HepG2 (cell line): Measurements from ENCODE around the gene CORO7. TPM values are rescaled to one million over a fixed set of nuclear protein-coding genes. Genes with fewer than 3 reads are reported as not detected.
A peak's percentile ranks its signal among the peaks of the same experiment; 100 is the strongest.

Experiments used
- ADNP ChIP-seq: sonication (generic); formaldehyde crosslinking; IDR thresholded peaks from 2 replicates; pipeline ENCODE4 v1.4.0; 2020; ENCODE audit warnings: missing genetic modification reagents
- ISL2 ChIP-seq: sonication (generic); formaldehyde crosslinking; IDR thresholded peaks from 2 replicates; pipeline ENCODE4 v1.5.0; 2020; ENCODE audit warnings: missing genetic modification reagents
- MAFF ChIP-seq: IDR thresholded peaks from 2 replicates; pipeline ENCODE4 v1.6.1; 2011; ENCODE audit warnings: low read depth, low read length, improper control_type of control experiment
- MAFG ChIP-seq: sonication (generic); formaldehyde crosslinking; IDR thresholded peaks from 2 replicates; pipeline ENCODE4 v1.5.1; 2020; ENCODE audit warnings: mild to moderate bottlenecking, missing genetic modification reagents
- MTA1 ChIP-seq: sonication (generic); formaldehyde crosslinking; IDR thresholded peaks from 2 replicates; pipeline ENCODE4 v1.4.0; 2020; ENCODE audit warnings: missing genetic modification reagents, mild to moderate bottlenecking, borderline replicate concordance
- MYC ChIP-seq: sonication (generic); formaldehyde crosslinking; IDR thresholded peaks from 2 replicates; pipeline ENCODE4 v1.9.0; 2021; ENCODE audit warnings: missing genetic modification reagents, borderline replicate concordance
- NCOA1 ChIP-seq: sonication (generic); formaldehyde crosslinking; IDR thresholded peaks from 2 replicates; pipeline ENCODE4 v1.9.0; 2021; ENCODE audit warnings: missing genetic modification reagents
- PITX1 ChIP-seq: sonication (generic); formaldehyde crosslinking; IDR thresholded peaks from 2 replicates; pipeline ENCODE4 v1.5.1; 2020; ENCODE audit warnings: mild to moderate bottlenecking, missing genetic modification reagents
- SALL1 ChIP-seq: sonication (generic); formaldehyde crosslinking; IDR thresholded peaks from 2 replicates; pipeline ENCODE4 v1.8.0; 2022; ENCODE audit warnings: mild to moderate bottlenecking, missing genetic modification reagents
- SMAD1 ChIP-seq: sonication (generic); formaldehyde crosslinking; IDR thresholded peaks from 2 replicates; pipeline ENCODE4 v1.4.0; 2020; ENCODE audit warnings: missing genetic modification reagents, low read depth, mild to moderate bottlenecking, borderline replicate concordance
- TEAD2 ChIP-seq: sonication (generic); formaldehyde crosslinking; IDR thresholded peaks from 2 replicates; pipeline ENCODE4 v1.9.0; 2021; ENCODE audit warnings: missing genetic modification reagents
- THYN1 ChIP-seq: sonication (generic); formaldehyde crosslinking; IDR thresholded peaks from 2 replicates; pipeline ENCODE4 v1.8.1; 2023; ENCODE audit warnings: low read depth, mild to moderate bottlenecking, moderate library complexity, missing genetic modification reagents, borderline replicate concordance
- ZBTB20 ChIP-seq: sonication (generic); formaldehyde crosslinking; IDR thresholded peaks from 2 replicates; pipeline ENCODE4 v1.8.1; 2023; ENCODE audit warnings: missing genetic modification reagents, low read depth, mild to moderate bottlenecking, borderline replicate concordance
- ZFY ChIP-seq: sonication (generic); formaldehyde crosslinking; IDR thresholded peaks from 2 replicates; pipeline ENCODE4 v1.4.0; 2020; ENCODE audit warnings: missing genetic modification reagents
- ZNF124 ChIP-seq: sonication (generic); formaldehyde crosslinking; IDR thresholded peaks from 2 replicates; pipeline ENCODE4 v1.4.0; 2020; ENCODE audit warnings: missing genetic modification reagents
- ZNF224 ChIP-seq: sonication (generic); formaldehyde crosslinking; IDR thresholded peaks from 2 replicates; pipeline ENCODE4 v1.5.0; 2020; ENCODE audit warnings: mild to moderate bottlenecking, missing genetic modification reagents
- ZNF260 ChIP-seq: sonication (generic); formaldehyde crosslinking; IDR thresholded peaks from 2 replicates; pipeline ENCODE4 v1.4.0; 2020; ENCODE audit warnings: missing genetic modification reagents, low read depth, mild to moderate bottlenecking, borderline replicate concordance
- ZNF724P ChIP-seq: sonication (generic); formaldehyde crosslinking; IDR thresholded peaks from 2 replicates; pipeline ENCODE4 v1.8.0; 2022; ENCODE audit warnings: missing genetic modification reagents, borderline replicate concordance
- ZNF768 ChIP-seq: sonication (generic); formaldehyde crosslinking; IDR thresholded peaks from 2 replicates; pipeline ENCODE4 v1.4.0; 2020; ENCODE audit warnings: missing genetic modification reagents
- ZNF784 ChIP-seq: sonication (generic); formaldehyde crosslinking; IDR thresholded peaks from 2 replicates; pipeline ENCODE4 v1.5.1; 2020; ENCODE audit warnings: missing genetic modification reagents, mild to moderate bottlenecking, borderline replicate concordance
- ZNF790 ChIP-seq: sonication (generic); formaldehyde crosslinking; IDR thresholded peaks from 2 replicates; pipeline ENCODE4 v1.8.0; 2022; ENCODE audit warnings: missing genetic modification reagents, mild to moderate bottlenecking, borderline replicate concordance
- ZZZ3 ChIP-seq: sonication (generic); formaldehyde crosslinking; IDR thresholded peaks from 2 replicates; pipeline ENCODE4 v1.4.0; 2020; ENCODE audit warnings: missing genetic modification reagents, mild to moderate bottlenecking, borderline replicate concordance
- polyA plus RNA-seq, 8 experiments: library from polyadenylated mRNA; depleted of rRNA in 3 of 8; stranded (reverse) in 7 of 8; unstranded in 1 of 8; fragments of >200 nt; fragmentation: Illumina TruSeq in 4 of 8; extraction: Trizol in 4 of 8; gene quantifications; 2 replicates each; pipeline versions ENCODE4 v1.2.1 to v1.2.3, GENCODE V29; 2011 to 2016; ENCODE audit warnings: low read depth in 4 of 8, missing spikeins in 1 of 8, mixed read lengths in 1 of 8; ENCODE audit not compliant: insufficient read depth in 1 of 8
- total RNA-seq, 5 experiments: library from RNA; depleted of rRNA; stranded (reverse); fragments of >200 nt; fragmentation: Illumina TruSeq; extraction: Trizol; gene quantifications; 2 replicates each; pipeline ENCODE4 v1.2.3, GENCODE V29; 2016; ENCODE audit warnings: low read depth in 1 of 5
- TF ChIP-seq, protein P1 (sequence below): sonication (generic); formaldehyde crosslinking; IDR thresholded peaks from 2 replicates; pipeline ENCODE4 v1.5.0; 2020; ENCODE audit warnings: missing genetic modification reagents
- TF ChIP-seq, protein P2 (sequence below): sonication (generic); formaldehyde crosslinking; IDR thresholded peaks from 2 replicates; pipeline ENCODE4 v1.4.0; 2020; ENCODE audit warnings: missing genetic modification reagents
- TF ChIP-seq, protein P3 (sequence below), 2 experiments: sonication (generic) in 1 of 2; formaldehyde crosslinking in 1 of 2; IDR thresholded peaks; 2 replicates each; pipeline versions ENCODE4 v1.5.1 to v1.6.1; 2011 to 2020; ENCODE audit warnings: borderline replicate concordance in 1 of 2, low read depth in 1 of 2, low read length in 1 of 2, mild to moderate bottlenecking in 1 of 2, missing genetic modification reagents in 1 of 2, moderate library complexity in 1 of 2

CORO7 gene
- total and polyA plus RNA-seq, 2 of the 13 experiments (the other 11 are each of a cell fraction or from before 2014, with no cell fraction given), result 9.9 to 14.3 TPM

- TF ChIP-seq ZNF260 (CRISPR knock-in tag), result no peak
- TF ChIP-seq PITX1 (CRISPR knock-in tag), result no peak
- TF ChIP-seq ISL2 (CRISPR knock-in tag), result no peak
- no peak; the same call in 1 of the 2 replicates for TF ChIP-seq MYC (CRISPR knock-in tag)
- TF ChIP-seq, protein P1, sequence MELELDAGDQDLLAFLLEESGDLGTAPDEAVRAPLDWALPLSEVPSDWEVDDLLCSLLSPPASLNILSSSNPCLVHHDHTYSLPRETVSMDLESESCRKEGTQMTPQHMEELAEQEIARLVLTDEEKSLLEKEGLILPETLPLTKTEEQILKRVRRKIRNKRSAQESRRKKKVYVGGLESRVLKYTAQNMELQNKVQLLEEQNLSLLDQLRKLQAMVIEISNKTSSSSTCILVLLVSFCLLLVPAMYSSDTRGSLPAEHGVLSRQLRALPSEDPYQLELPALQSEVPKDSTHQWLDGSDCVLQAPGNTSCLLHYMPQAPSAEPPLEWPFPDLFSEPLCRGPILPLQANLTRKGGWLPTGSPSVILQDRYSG, result no peak
- no peak for TF ChIP-seq MAFF
- TF ChIP-seq SALL1 (CRISPR knock-in tag), result 0 out of 2 replicates have a peak, but pooled peaks have one; percentile 35
- no peak; the same call in 1 of the 2 replicates for TF ChIP-seq ZNF768 (CRISPR knock-in tag)
- no peak for TF ChIP-seq ZNF784 (CRISPR knock-in tag)
- no peak for TF ChIP-seq MAFG
- TF ChIP-seq, protein P2, sequence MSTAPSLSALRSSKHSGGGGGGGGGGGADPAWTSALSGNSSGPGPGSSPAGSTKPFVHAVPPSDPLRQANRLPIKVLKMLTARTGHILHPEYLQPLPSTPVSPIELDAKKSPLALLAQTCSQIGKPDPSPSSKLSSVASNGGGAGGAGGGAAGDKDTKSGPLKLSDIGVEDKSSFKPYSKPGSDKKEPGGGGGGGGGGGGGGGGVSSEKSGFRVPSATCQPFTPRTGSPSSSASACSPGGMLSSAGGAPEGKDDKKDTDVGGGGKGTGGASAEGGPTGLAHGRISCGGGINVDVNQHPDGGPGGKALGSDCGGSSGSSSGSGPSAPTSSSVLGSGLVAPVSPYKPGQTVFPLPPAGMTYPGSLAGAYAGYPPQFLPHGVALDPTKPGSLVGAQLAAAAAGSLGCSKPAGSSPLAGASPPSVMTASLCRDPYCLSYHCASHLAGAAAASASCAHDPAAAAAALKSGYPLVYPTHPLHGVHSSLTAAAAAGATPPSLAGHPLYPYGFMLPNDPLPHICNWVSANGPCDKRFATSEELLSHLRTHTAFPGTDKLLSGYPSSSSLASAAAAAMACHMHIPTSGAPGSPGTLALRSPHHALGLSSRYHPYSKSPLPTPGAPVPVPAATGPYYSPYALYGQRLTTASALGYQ (CRISPR knock-in tag), result no peak
- TF ChIP-seq MTA1 (CRISPR knock-in tag), result no peak
- no peak for TF ChIP-seq THYN1 (CRISPR knock-in tag)
- TF ChIP-seq ZBTB20 (CRISPR knock-in tag), result no peak
- TF ChIP-seq TEAD2 (CRISPR knock-in tag), result no peak
- no peak for TF ChIP-seq ADNP (CRISPR knock-in tag)
- TF ChIP-seq ZNF224 (CRISPR knock-in tag), result no peak
- 0 out of 2 replicates have a peak, but pooled peaks have one; percentile 11 for TF ChIP-seq SMAD1 (CRISPR knock-in tag)
- TF ChIP-seq ZZZ3 (CRISPR knock-in tag), result no peak
- peak; percentile 2; the same call in 1 of the 2 replicates for TF ChIP-seq ZFY (CRISPR knock-in tag)
- TF ChIP-seq NCOA1 (CRISPR knock-in tag), result no peak
- TF ChIP-seq ZNF724P (CRISPR knock-in tag), result no peak
- no peak for TF ChIP-seq ZNF790
- TF ChIP-seq, protein P3, sequence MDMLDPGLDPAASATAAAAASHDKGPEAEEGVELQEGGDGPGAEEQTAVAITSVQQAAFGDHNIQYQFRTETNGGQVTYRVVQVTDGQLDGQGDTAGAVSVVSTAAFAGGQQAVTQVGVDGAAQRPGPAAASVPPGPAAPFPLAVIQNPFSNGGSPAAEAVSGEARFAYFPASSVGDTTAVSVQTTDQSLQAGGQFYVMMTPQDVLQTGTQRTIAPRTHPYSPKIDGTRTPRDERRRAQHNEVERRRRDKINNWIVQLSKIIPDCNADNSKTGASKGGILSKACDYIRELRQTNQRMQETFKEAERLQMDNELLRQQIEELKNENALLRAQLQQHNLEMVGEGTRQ (IDR thresholded peaks at IDR 0.05; ENCODE audit: low read depth, low read length), result no peak
- TF ChIP-seq, protein P3 (CRISPR knock-in tag; IDR thresholded peaks at IDR 0.05; ENCODE audit: borderline replicate concordance), result no peak
- TF ChIP-seq ZNF124 (CRISPR knock-in tag), result no peak
Observed at GRCh38 chr16:4330277-4330874, 86.0 kb downstream of the CORO7 start (continued).
